ENCODE results near the gene MACROD2.

- no peak for TF ChIP-seq CTCF (conservative IDR thresholded peaks at IDR 0.05)
- no peak for TF ChIP-seq ZFX (IDR thresholded peaks at IDR 0.05)
These were observed 821.2 kb downstream of the MACROD2 start for GRCh38 chr20:14816471-14816870.
